IPS DF 4.7 (cell line): ENCODE results near the gene SMURF1.

Experiments
- DNase-seq: peaks from one replicate; pipeline ENCODE4 v3.0.0-alpha.2; 2013; ENCODE audit warnings: low spot score; ENCODE audit errors: extremely low read depth

SMURF1 gene

DNA sequence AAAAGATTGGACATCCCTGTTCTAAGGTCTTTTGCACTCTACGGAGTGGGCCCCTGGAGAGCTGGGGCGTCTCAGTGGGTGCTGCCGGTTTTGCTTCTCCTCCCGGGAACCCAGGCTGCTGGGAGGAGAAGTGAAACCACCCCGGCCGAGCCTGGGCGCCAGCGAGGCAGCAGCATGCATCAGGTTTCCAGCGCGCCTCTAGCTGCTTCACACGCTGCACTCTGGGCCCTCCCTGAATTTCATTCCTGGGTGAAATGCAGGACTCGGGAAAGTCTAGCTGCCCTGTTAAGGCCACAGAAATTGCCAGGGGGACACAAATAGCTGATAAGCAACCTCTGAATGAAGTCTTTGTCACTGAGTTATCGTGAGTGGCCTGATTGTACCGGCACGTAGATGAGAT, 138.1 kb downstream of the SMURF1 start:
- no peak for DNase-seq

DNA sequence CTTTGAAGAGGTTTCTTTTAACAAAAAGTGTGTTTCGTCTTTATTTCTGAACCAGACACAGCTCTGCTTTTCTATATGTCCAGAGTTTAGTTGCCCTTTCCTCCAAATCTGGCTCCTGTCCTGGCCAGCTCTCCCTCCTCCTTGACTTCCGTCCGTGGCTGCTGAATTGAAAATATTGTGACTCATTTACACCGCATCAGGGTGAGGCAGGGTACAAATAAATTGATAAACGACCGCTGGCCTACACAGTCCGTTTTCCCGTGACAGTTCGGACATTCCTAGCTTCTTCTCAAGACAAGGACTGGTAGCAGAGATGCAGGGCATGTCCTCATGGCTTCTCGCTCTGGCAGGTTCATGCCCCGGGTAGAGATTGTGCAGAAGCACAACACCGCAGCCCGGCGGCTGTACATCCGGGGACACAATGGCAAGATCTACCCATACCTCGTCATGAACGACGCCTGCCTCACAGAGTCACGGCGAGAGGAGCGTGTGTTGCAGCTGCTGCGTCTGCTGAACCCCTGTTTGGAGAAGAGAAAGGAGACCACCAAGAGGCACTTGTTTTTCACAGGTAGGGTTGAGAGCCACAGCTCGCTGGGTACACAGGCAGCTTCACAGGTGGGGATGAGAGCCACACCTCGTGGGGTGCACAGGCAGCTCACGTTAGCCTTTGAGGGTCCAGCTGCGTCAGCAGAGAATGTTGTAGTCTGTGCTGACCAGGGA, 139.0 kb downstream of the SMURF1 start:
- DNase-seq: no peak

DNA sequence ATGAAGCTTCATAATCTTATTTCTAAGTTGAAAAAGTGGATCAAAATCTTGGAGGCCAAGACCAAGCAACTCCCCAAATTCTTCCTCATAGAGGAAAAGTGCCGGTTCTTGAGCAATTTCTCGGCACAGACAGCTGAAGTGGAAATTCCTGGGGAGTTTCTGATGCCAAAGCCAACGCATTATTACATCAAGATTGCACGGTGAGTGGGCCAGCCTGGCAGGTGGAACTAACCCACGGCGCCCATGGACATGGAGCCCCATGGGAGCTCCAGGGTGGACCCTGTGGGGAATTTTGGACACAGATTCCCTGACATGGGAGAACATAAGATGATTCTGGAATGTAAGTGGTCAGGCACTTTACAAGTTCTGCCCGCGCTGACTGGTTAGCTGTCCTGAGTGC, 139.7 kb downstream of the SMURF1 start:
- no peak for DNase-seq

DNA sequence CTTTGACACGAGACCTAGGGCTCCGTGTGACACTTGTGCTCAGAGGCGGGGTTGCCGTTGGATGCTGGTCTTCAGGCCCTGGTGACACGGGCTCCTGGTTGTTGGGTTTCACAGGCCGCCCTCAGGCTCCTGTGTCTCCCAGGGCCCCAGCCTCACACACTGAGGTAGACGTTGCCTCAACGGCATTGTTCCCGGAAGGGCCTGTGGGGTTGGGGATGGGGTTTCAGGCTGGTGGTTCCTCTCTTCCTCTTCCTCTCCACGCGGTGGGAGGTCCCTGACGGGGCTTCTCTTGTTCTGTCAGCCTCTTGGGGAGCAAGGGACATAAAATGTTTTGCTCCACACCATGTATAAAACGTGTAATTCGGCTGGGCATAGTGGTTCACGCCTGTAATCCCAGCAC, 140.5 kb downstream of the SMURF1 start:
- no peak for DNase-seq

DNA sequence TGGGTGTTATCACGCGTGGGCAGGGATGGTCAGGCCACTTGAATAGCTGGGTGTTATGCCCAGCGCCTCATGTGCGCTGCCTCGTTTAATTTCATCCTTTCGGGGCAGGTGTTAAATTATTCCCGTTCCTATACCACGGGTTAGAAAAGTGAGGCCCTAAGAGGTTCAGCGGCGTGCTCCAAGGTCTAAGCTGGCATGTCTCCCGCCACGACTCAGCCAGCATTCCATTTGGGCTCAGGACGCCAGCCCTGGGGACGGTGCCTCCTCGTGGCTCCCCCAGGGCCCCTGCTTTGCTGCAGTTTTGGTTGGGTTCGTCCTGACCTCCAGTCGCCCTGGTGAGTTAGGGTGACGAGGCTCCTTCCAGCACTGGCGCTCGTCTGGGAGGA, 141.1 kb downstream of the SMURF1 start:
- no peak for DNase-seq

DNA sequence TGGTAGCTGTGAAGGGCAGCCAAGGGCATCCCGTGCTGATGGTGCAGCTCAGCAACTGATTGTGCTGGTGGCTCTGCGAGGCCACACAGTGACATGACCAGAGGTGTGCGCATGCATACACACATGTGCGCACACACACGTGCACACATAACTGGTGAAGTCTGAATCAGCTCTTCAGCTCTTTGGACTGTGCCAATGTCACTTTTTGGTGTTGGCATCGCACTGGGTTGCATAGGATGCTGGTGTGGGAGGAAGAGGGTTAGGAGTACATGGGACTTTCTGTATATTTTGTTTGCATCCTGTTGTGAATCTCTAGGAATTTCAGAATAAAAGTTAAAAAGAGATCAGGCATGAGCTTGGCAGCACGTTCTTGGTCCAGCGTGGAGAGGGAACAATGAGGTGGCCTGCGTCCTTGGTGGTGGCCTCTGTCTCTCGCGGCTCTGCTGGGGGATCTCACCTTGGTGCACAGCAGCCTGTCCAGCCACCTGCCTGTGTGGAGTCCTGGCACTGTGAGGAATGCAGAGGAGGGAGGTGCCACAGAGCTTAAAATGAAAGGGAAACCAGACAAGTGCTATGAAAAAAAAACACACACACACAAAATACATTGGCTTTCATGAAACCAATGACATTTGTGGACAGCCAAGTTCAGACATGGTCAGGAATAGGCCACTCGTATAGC, 141.6 kb downstream of the SMURF1 start:
- DNase-seq: no peak

DNA sequence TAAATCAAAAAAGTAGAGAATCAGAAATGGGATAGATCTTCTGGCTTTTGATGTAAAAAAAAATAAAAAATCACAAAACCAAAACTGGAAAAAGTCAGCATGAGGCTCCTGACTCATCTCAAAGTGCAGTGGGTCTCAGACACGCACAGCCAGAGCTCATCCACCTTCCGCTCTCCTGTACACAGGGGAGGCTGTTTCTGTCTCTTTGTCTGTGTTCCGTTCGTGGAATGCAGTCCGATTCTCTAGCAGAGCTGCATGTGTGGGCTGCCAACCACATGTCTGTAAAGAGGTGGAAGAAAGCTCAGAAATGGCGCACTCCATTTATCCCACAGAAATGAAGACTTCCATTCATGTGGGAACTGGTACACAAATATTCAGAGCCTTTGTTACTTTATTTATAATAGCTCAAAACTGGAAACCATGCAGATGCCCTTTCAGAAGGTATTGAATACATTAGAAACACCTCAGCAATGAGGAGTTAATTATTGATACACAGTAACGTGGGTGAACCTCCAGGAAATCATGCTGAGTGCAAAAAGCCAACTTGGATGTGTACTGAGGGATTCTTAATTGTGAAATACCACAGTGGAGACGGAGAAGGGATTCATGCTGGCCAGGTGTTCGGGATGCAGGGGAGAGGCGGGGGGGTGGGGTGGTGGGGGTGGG, 142.3 kb downstream of the SMURF1 start:
- no peak for DNase-seq

DNA sequence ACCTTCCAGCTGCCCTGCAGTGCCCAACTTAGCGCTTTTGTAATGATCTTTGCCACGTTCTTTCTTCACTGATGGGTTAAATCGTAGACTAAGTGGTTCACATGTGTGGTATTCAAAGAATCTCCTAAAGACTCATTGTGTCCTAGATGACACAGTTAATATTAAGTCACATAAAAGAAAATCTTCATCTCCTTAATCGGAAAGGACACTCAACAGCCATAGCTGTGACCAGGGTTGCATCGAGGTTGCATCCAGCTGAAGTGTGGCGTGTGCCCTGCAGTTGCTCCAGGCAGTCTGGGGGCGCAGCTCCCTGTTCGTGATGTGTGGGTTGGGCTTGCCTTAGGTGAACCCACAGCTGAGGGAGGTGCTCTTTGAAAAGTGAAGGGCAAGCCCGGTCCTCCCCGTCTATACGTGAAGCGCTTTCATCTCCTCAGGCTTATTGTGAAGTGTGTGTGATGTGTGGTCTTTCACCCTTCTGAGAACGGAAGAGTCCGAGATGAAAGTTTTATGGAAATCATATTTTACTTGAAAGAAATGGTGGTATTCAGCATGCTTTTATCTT, 142.9 kb downstream of the SMURF1 start:
- no peak for DNase-seq

DNA sequence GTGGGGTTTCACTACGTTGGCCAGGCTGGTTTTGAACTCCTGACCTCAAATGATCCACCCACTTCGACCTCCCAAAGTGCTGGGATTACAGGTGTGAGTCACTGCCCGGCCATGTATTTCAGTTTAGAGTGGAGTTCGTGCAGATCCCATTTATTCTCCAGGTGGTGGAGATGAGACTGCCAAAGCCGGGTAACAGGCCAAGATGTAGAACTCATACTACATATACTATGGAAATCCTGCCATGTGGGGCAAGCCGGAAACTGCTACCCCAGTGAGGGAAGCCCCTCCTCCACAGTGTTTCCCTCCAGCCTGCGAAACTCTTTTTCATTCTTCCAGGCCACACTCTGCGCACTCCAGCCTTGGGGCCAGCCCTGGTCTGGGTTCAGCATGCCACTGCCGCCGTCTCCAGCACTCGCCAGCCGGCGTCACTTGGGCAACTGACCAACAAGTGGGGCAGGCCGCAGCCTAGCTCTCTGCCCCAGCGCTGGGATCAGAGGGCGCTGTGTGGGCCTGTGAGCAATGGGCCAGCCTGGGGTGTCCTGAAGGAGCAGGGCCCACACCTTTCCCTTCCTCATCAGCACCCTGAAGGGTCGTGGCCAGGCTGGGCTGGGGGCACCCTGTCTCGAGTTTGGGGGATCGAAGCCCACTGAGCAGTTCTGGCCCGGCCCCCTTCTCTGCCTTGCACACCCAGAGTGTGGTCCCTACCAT, 143.6 kb downstream of the SMURF1 start:
- DNase-seq: no peak

DNA sequence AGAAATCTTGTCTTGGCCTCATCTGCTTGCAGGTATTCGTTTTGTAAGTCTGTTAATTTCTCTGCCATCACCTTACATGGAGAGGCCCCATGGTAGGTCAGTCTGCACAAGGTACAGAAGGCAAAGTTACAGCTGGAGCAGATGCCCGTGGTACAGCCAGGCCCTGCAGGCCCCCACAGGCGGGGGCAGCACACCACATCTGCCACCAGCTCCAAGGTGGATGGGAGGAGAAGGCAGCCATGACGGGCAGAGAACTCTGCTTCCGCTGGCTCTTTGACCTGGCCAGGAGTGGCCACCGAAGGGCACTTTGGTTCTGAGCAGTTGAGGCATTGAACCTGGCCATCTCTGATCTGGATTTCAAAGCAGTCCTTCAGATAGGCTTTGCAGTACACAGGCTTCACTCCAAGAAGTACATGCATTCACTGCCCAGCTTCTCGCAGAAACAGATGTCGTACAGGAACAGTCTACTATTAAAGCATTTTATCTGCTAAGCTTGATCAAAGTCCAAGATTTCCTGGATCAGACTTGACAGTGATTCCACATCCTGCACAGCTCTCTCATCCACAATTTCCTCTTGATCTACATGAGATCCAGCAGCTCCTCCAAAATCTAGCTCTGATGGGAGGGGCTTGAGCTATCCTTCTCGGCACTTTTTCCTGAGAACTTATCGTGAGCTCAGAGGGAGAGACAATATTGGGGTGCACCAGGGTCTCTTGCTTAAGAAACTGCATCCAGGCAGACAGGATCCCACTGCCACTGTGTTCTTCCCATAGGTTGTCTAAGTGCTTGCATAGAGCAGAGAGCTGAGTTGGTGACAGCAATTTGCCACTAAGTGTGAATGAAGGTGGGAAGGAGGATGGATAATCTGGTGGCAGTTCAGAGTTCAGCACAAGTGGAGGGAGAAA, 144.8 kb downstream of the SMURF1 start:
- DNase-seq: no peak

DNA sequence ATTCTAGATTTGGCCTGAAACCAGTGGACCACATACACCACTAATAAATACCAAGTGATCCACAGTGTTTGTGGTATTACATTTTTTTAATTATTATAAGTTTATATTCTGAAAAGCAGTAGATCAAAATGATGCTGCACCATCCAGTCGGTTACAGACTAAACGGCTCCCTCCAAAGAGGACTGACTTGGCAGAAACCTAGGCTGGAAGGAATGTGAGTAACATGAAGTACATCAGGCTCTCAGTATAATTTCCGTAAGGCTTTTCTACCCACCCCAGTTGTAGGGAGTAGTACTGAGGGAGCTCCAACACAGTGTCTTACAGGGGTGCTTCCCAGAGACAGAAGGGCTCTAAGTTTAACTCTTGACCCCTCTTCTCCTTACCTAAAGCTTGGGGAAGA, 146.1 kb downstream of the SMURF1 start:
- DNase-seq: no peak

DNA sequence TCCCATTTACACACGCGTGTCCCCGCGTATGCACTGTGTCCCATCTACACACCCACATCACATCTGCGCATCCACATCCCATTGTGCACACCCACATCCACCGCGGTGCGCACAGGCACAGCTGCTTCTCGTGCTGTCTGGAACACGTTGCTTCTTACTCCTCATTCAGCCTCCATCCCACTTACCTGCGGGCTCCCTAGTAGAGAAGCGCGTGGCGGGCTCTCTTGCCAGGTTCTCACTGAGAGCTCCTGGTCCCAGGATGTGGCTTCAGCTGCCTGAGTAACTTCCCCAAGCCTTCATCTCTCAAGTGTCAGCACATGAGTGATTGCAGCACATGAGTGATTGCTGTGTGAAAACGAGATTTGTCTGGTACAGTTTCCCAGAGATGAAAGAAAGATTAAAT, 147.8 kb downstream of the SMURF1 start:
- DNase-seq: no peak

DNA sequence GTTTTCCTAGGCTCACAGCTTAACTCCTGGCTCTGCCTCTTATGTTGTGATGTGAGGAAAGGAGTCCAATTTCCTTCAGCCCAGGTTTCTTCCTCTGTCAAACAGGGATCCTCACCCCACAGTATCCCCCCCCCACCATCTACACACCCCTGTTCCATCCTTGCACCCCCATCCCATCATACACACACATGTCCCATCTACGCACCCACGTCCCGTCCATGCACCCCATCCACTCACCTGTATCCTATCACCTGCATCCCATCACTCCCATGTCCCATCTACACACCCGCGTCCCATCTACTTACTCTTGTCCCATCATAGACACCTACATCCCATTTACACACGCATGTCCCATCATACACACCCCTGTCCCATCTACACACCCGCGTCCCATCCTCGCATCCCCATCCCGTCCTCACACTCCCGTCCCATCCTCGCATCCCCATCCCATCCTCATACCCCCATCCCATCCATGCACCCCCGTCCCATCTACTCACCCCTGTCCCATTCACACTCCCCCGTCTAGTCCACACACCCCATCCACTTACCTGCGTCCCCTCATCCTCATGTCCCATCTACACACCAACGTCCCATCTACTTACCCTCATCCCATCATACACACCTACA, 148.3 kb downstream of the SMURF1 start:
- no peak for DNase-seq

DNA sequence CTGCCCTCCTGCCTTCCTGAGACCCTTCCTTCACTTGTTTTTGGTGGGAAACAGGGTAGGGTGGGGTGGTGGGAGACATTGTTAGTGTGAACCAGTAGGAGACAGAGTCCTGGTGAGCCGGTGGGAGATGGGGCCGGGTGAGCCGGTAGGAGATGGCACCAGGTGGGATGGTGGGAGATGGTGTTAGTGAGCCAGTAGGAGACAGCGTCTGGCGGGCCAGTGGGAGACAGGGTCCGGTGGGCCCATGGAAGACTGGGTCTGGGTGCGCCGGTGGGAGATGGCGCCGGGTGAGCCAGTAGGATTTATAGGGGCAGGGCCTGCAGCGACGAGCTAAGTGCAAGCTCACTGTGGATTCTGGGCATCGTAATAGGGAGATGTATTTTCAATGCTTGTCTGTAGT, 148.8 kb downstream of the SMURF1 start:
- DNase-seq: no peak

DNA sequence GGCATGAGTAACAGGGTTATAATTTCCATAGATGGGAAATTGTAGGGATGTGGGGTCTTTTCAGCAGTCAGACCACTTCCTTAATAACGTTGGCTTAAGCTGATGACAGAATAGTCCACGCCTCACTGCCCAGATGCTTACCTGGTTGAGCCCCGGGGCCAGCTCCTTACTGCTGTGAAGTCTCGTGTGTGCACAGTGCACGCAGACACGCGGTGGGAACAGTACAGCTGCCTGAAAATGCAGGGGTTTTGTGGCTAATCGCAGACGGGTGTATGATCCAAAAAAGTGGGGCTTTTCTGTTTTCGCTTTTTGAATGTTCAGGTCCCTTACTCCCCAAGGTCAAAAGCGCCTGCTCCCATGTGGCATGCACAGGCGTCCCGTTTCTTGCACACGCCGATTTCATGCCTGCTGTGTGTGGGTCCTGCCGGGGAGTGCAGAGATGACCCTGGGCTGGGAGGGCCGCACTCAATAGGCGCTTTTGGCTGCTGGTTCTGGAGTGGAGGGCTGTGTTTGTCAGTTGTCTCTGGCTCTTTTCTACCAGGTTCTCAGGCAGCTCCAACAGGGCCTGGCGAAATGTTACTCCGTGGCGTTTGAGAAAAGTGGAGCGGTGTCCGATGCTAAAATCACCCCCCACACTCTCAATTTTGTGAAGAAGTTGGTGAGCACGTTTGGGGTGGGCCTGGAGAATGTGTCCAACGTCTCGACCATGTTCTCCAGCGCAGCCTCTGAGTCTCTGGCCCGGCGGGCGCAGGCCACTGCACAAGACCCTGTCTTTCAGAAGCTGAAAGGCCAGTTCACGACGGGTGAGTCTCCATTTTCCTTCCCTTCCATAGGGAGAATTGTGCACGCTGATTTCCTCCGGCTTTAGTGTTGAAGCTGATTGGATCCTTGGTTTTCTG, 149.6 kb downstream of the SMURF1 start:
- DNase-seq: no peak

DNA sequence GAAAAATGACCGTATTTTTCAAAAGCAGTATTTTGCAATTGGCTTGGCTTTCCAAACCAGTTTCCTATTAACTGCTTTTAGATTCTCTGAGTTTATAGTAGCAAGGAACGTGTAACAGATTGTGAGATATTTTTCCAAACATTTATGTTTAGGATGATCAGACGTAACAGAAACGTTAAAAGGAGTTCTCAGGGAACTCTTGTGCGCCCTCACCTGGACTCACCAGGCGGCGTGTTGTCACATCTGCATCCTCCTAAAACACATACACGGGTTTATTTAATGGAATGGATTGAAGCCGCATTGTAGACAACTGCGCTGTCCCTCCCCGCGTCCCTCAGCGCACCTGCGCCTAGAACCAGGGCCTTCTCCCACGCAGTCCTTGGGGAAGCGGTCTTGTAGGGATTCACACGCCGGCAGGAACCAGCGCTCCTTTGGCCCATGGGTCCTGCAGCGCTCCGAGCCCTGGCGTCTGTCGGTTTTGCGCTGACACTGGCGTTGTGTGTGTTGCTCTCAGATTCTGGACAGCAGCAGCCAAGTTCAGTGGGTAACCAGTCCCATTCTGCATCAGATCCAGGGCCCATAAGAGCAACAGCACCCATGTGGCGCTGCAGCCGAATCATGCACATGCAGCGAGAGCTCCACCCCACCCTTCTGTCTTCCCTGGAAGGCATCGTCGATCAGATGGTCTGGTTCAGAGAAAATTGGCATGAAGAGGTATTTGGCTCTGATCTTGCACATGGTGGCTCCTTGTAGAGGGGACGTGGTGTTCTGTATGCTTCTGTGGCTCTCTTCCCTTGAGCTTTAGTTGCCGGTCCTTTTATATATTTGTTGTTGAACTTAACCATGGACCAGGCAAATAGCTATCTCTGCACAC, 150.6 kb downstream of the SMURF1 start:
- DNase-seq: no peak

DNA sequence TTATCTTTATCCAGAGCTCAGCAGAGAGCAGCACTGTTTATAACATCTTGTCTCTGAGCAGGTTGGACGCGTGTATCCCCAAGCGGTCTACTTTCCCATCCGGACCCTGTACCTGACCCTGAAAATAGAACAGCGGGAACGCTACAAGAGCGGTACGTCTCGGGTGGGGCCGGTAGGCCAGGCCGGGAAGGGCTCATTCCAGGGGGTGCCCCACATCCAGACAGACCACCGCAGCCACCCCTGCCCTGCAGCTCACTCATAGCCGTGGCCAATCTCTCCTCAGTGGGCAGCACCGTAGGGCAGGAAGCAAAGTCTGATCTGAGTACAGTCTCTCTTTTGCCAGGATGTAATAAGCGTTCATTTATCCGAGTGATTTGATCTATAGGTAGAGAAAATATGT, 151.8 kb downstream of the SMURF1 start:
- no peak for DNase-seq

DNA sequence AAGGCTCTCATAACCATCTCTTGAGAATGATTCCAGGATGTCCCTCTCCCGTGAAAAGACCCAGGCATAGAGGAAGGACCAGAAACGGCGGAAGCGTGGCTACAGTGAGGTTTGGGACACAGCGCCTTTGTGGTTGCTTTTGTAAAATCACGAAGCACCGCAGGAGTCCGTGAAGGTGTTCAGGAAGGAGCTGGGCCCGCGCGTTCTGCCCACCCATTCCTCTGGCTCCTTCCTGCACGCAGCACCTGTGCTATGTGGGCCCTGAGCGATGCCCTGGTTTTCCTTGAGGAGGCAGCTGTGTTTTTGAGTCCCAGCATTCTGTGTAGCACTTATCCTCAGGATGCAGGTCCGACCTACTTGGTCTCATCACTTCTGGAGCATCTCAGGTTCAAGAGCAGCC, 152.8 kb downstream of the SMURF1 start:
- no peak for DNase-seq
